B cell (primary cell): Measurements from ENCODE around the gene PFKP. TPM values are rescaled to one million over a fixed set of nuclear protein-coding genes. Genes with fewer than 3 reads are reported as not detected.

Source experiments
- ATAC-seq: fragments of 200-7000 bp; cut with Tn5 transposase; one replicate; pipeline ENCODE4 v1.10.0; 2021; ENCODE audit warnings: low read depth, mild to moderate bottlenecking, moderate number of reproducible peaks, moderate library complexity
- CTCF ChIA-PET: fragments of 350-600 bp; sonication (Branson Sonifier 250); formaldehyde crosslinking; loops from one replicate; lab custom pipeline; 2021; ENCODE audit warnings: antibody characterized with exemption, inconsistent platforms; lab: Charles Lee
- POLR2A ChIA-PET: fragments of 350-600 bp; sonication (Branson Sonifier 250); formaldehyde crosslinking; loops from one replicate; lab custom pipeline; 2021; ENCODE audit warnings: antibody characterized with exemption; lab: Charles Lee
- DNase-seq: peaks from one replicate; pipeline ENCODE4 v3.0.0; 2013
- H2AFZ ChIP-seq: 2 replicates; pipeline ENCODE4 v1.6.1; 2012; ENCODE audit warnings: mild to moderate bottlenecking, low read depth, low read length; ENCODE audit not compliant: insufficient read depth, poor library complexity, severe bottlenecking
- H3K27ac ChIP-seq, 2 donors: 1 replicate in 1 of 2; 2 replicates in 1 of 2; pipeline ENCODE4 v1.5.1; 2012 to 2013; ENCODE audit warnings: low read length in 2 of 2, mild to moderate bottlenecking in 2 of 2, moderate library complexity in 1 of 2
- H3K27me3 ChIP-seq, 4 experiments: fragments of 200-600 bp in 1 of 4; sonication (generic) in 1 of 4; replicated peaks in 1 of 4; 1 replicate in 2 of 4; 2 replicates in 2 of 4; pipeline versions ENCODE4 v1.6.1 to v1.7.0; 2013 to 2016; ENCODE audit warnings: low read length in 3 of 4, mild to moderate bottlenecking in 2 of 4, mixed read lengths in 1 of 4, moderate library complexity in 1 of 4; ENCODE audit not compliant: insufficient read depth in 4 of 4, control insufficient read depth in 3 of 4; ENCODE audit errors: control extremely low read depth in 1 of 4
- H3K36me3 ChIP-seq, 2 experiments: replicated peaks in 1 of 2; 1 replicate in 1 of 2; 2 replicates in 1 of 2; pipeline versions ENCODE4 v1.6.1 to v1.7.1; 2013; ENCODE audit warnings: low read length in 1 of 2; ENCODE audit not compliant: insufficient read depth in 2 of 2, control insufficient read depth in 1 of 2; ENCODE audit errors: control extremely low read depth in 1 of 2, extremely low read depth in 1 of 2
- H3K4me1 ChIP-seq, 2 donors: fragments of 200-600 bp in 1 of 2; sonication (generic) in 1 of 2; 1 replicate in 1 of 2; 2 replicates in 1 of 2; pipeline versions ENCODE4 v1.5.1 to v1.6.1; 2013 to 2017; ENCODE audit warnings: low read length in 2 of 2; ENCODE audit not compliant: control insufficient read depth in 2 of 2, insufficient read depth in 2 of 2
- H3K4me2 ChIP-seq: replicated peaks from 2 replicates; pipeline ENCODE3; 2012; ENCODE audit warnings: mild to moderate bottlenecking, low read depth, low read length; ENCODE audit not compliant: poor library complexity, severe bottlenecking
- H3K4me3 ChIP-seq, 5 experiments: fragments of 200-600 bp in 1 of 5; sonication (generic) in 1 of 5; 1 replicate in 3 of 5; 2 replicates in 2 of 5; pipeline versions ENCODE4 v1.5.1 to v1.7.0; 2011 to 2016; ENCODE audit warnings: low read length in 4 of 5, mild to moderate bottlenecking in 4 of 5, low read depth in 2 of 5, control low read depth in 1 of 5, moderate library complexity in 1 of 5; ENCODE audit not compliant: insufficient read depth in 1 of 5; ENCODE audit errors: control extremely low read depth in 1 of 5, extremely low read depth in 1 of 5
- H3K79me2 ChIP-seq: fragments of 200-600 bp; sonication (generic); one replicate; pipeline ENCODE4 v1.6.0; 2016; ENCODE audit warnings: low read length; ENCODE audit not compliant: control insufficient read depth, insufficient read depth
- H3K9ac ChIP-seq: fragments of 200-600 bp; sonication (generic); 2 replicates; pipeline ENCODE4 v1.6.1; 2017; ENCODE audit warnings: mild to moderate bottlenecking, low read length, moderate library complexity
- H3K9me3 ChIP-seq, 3 donors: one replicate each; pipeline versions ENCODE4 v1.6.1 to v1.7.1; 2013; ENCODE audit warnings: low read length in 2 of 3; ENCODE audit not compliant: control insufficient read depth in 2 of 3, insufficient read depth in 1 of 3; ENCODE audit errors: control extremely low read depth in 1 of 3
- H4K20me1 ChIP-seq: 2 replicates; pipeline ENCODE4 v1.6.0; 2012; ENCODE audit warnings: mild to moderate bottlenecking, low read length; ENCODE audit not compliant: insufficient read depth, control insufficient read depth, poor library complexity, severe bottlenecking
- H3K27ac Mint-ChIP-seq: one replicate; pipeline ENCODE4 v1.8.0; 2021; ENCODE audit warnings: mixed read lengths
- H3K27me3 Mint-ChIP-seq: one replicate; pipeline ENCODE4 v1.8.0; 2021; ENCODE audit warnings: mixed read lengths
- H3K4me1 Mint-ChIP-seq: one replicate; pipeline ENCODE4 v1.8.0; 2021; ENCODE audit warnings: mixed read lengths
- H3K4me3 Mint-ChIP-seq: one replicate; pipeline ENCODE4 v1.8.0; 2021; ENCODE audit warnings: mixed read lengths
- H3K9me3 Mint-ChIP-seq: one replicate; pipeline ENCODE4 v1.8.0; 2022; ENCODE audit warnings: mixed read lengths; ENCODE audit not compliant: insufficient read depth
- EZH2 ChIP-seq: IDR thresholded peaks from 2 replicates; pipeline ENCODE4 v1.6.1; 2012; ENCODE audit warnings: borderline replicate concordance, low read depth, mild to moderate bottlenecking, moderate library complexity, low read length; ENCODE audit not compliant: insufficient read depth, poor library complexity, severe bottlenecking
- WGBS: methylation state at CpG from one replicate; pipeline ENCODE4 v1.1.5; 2013; ENCODE audit warnings: missing lambda C conversion rate; ENCODE audit not compliant: insufficient coverage; 5-methylcytosine and 5-hydroxymethylcytosine counted together
- intact Hi-C: fragments of 100-400 bp; cut with micrococcal nuclease; formaldehyde crosslinking; loops from one replicate; pipeline ENCODE4 v1.10.0; 2022
- polyA plus RNA-seq: library from polyadenylated mRNA; depleted of rRNA; stranded (reverse); fragments of >200 nt; gene quantifications from 2 replicates; pipeline ENCODE4 v1.2.3, GENCODE V29; 2012
- total RNA-seq, 2 donors: library from RNA; stranded (reverse); fragments of 120-200 nt in 1 of 2; gene quantifications; 1 replicate in 1 of 2; 2 replicates in 1 of 2; pipeline versions ENCODE4 v1.2.3 to v1.2.4, GENCODE V29; 2013 to 2022
- TF ChIP-seq, protein P1 (sequence below): fragments of 200-600 bp; IDR thresholded peaks from one replicate; pipeline ENCODE4 v1.8.0; 2022; ENCODE audit warnings: antibody characterized with exemption, mild to moderate bottlenecking

PFKP gene
- total and polyA plus RNA-seq, 2 donors (not counting 1 experiment from before 2014, with no cell fraction given): 41.4 to 54.3 TPM

DNA sequence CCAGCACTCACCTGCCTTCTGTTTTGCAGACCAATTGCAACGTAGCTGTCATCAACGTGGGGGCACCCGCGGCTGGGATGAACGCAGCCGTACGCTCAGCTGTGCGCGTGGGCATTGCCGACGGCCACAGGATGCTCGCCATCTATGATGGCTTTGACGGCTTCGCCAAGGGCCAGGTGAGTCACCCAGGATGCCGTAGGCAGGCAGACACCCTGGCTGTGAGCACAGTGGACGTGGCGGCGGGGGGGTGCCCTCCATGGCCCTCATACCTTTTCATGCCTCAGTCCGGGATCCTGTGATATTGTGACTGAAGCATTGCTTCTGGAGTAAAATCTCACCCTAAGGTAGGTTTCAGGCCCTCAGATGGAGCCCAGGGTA is 46.0 kb downstream of the PFKP start:
- peaks cover 4 to 7% of the 10 kb centered on the region in 2 donors for H3K4me1 ChIP-seq
- H2AFZ ChIP-seq: no peak overlapping the region
- peaks cover 3 to 67% of the 10 kb centered on the region in 2 experiments for H3K36me3 ChIP-seq
- ChIA-PET CTCF (no interaction called here), POLR2A (no interaction called here)
- Mint-ChIP-seq H3K4me1 (peaks cover 17% of the 10 kb centered on the region), H3K4me3 (no peak overlapping the region), H3K27ac (no peak overlapping the region), H3K9me3 (no peaks in the 10 kb centered on the region), H3K27me3 (no peaks in the 10 kb centered on the region)
- H3K9ac ChIP-seq: no peak overlapping the region
- intact Hi-C loops: no loop called here
- H3K9me3 ChIP-seq: no peaks in the 10 kb centered on the region
- ATAC-seq: no peak
- no peak for DNase-seq
- TF ChIP-seq, protein P1, sequence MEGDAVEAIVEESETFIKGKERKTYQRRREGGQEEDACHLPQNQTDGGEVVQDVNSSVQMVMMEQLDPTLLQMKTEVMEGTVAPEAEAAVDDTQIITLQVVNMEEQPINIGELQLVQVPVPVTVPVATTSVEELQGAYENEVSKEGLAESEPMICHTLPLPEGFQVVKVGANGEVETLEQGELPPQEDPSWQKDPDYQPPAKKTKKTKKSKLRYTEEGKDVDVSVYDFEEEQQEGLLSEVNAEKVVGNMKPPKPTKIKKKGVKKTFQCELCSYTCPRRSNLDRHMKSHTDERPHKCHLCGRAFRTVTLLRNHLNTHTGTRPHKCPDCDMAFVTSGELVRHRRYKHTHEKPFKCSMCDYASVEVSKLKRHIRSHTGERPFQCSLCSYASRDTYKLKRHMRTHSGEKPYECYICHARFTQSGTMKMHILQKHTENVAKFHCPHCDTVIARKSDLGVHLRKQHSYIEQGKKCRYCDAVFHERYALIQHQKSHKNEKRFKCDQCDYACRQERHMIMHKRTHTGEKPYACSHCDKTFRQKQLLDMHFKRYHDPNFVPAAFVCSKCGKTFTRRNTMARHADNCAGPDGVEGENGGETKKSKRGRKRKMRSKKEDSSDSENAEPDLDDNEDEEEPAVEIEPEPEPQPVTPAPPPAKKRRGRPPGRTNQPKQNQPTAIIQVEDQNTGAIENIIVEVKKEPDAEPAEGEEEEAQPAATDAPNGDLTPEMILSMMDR: no peak
- TF ChIP-seq EZH2: no peak
- H3K79me2 ChIP-seq: no peaks in the 10 kb centered on the region
- WGBS: 90% methylated on average over 15 of the region's 19 CpGs
- no peaks in the 10 kb centered on the region for H4K20me1 ChIP-seq
- no peak overlapping the region for H3K4me2 ChIP-seq
- H3K27ac ChIP-seq: no peak overlapping the region
- no peaks in the 10 kb centered on the region for H3K27me3 ChIP-seq
- no peak overlapping the region for H3K4me3 ChIP-seq

DNA sequence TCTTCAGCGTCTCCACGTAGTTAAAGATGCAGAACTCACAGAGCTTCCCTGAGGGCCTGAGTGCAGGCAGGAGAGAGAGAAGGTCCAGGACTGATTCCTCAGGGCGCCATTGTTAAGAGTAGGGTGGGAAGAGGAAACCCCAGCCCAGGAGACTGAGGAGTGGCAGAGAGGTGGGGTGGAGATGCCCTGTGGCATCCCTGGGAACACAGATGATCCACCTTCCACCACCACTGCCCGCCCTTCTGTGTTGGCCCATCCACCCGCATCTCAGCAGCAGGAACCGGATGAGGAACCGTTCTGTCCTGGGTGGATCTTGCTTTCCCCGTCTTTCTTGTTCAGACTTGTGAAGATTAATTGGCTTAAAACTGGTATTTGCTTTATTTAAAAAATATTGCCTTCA is 48.3 kb downstream of the PFKP start:
- Mint-ChIP-seq H3K4me3 (no peak overlapping the region), H3K9me3 (no peaks in the 10 kb centered on the region), H3K27ac (no peak overlapping the region), H3K27me3 (no peaks in the 10 kb centered on the region), H3K4me1 (peaks cover 12% of the 10 kb centered on the region)
- no peaks in the 10 kb centered on the region for H3K79me2 ChIP-seq
- no peak overlapping the region for H3K4me3 ChIP-seq
- H3K27ac ChIP-seq: no peak overlapping the region
- H3K27me3 ChIP-seq: no peaks in the 10 kb centered on the region
- DNase-seq: no peak
- ChIA-PET CTCF (no interaction called here), POLR2A (no interaction called here)
- no peaks in the 10 kb centered on the region for H4K20me1 ChIP-seq
- intact Hi-C loops: no loop called here
- TF ChIP-seq, protein P1: no peak
- TF ChIP-seq EZH2: no peak
- peaks cover 0 to 4% (median 0%) of the 10 kb centered on the region in 3 donors for H3K9me3 ChIP-seq
- no peak overlapping the region for H3K4me2 ChIP-seq
- H2AFZ ChIP-seq: no peak overlapping the region
- peaks cover 4 to 7% of the 10 kb centered on the region in 2 donors for H3K4me1 ChIP-seq
- 98% methylated on average over 5 of the region's 8 CpGs for WGBS
- H3K9ac ChIP-seq: no peak overlapping the region
- ATAC-seq: no peak
- H3K36me3 ChIP-seq: peaks cover 2 to 64% of the 10 kb centered on the region in 2 experiments
